ENCODE measurements around the gene CALML3.

DNA sequence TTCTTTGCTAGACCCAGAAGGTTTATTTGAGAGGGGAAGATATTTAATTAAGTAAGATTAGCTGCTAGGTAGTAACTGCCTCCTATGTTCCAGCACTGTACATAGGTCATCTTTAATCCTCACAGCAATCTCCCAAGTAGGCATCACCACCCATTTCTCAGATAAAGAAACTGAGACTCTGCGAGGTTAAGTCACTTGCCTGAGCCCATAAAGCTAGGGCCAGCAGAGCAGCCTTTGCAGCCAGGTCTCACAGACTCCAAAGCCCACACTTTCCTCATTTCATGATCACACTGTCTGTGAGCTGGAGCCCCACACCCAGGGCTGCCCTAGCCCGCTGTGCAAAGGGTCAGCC lies 20.6 kb downstream of the CALML3 start:
- no peak for TF ChIP-seq EP300 (IDR thresholded peaks at IDR 0.05)
- TF ChIP-seq, protein P1, sequence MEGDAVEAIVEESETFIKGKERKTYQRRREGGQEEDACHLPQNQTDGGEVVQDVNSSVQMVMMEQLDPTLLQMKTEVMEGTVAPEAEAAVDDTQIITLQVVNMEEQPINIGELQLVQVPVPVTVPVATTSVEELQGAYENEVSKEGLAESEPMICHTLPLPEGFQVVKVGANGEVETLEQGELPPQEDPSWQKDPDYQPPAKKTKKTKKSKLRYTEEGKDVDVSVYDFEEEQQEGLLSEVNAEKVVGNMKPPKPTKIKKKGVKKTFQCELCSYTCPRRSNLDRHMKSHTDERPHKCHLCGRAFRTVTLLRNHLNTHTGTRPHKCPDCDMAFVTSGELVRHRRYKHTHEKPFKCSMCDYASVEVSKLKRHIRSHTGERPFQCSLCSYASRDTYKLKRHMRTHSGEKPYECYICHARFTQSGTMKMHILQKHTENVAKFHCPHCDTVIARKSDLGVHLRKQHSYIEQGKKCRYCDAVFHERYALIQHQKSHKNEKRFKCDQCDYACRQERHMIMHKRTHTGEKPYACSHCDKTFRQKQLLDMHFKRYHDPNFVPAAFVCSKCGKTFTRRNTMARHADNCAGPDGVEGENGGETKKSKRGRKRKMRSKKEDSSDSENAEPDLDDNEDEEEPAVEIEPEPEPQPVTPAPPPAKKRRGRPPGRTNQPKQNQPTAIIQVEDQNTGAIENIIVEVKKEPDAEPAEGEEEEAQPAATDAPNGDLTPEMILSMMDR (IDR thresholded peaks at IDR 0.05): no peak
